22Rv1 (cell line): Measurements from ENCODE around the gene HTT.
A peak's percentile ranks its signal among the peaks of the same experiment; 100 is the strongest.

Source experiments
- H3K27ac ChIP-seq: fragments of 450-650 bp; 2 replicates; pipeline ENCODE4 v1.5.1; 2017
- CTCF ChIP-seq: fragments of 450-650 bp; IDR thresholded peaks from 2 replicates; pipeline ENCODE4 v1.5.1; 2017; ENCODE audit warnings: mild to moderate bottlenecking
- ZFX ChIP-seq: fragments of 450-650 bp; IDR thresholded peaks from 2 replicates; pipeline ENCODE4 v1.6.1; 2017; ENCODE audit warnings: antibody characterized with exemption, borderline replicate concordance

Gene HTT

GRCh38 chr4:3066836-3067400, 7.6 kb upstream of the HTT start:
- no peak overlapping the region for H3K27ac ChIP-seq
- TF ChIP-seq CTCF (no peak), ZFX (no peak)

GRCh38 chr4:3067473-3068001, 6.9 kb upstream of the HTT start:
- no peak overlapping the region for H3K27ac ChIP-seq
- TF ChIP-seq CTCF (no peak), ZFX (no peak)

GRCh38 chr4:3069661-3070199, 4.8 kb upstream of the HTT start:
- TF ChIP-seq CTCF = no peak
- TF ChIP-seq ZFX = no peak
- no peak overlapping the region for H3K27ac ChIP-seq

GRCh38 chr4:3070709-3071500, 3.6 kb upstream of the HTT start:
- no peak for TF ChIP-seq ZFX
- TF ChIP-seq CTCF = no peak
- no peak overlapping the region for H3K27ac ChIP-seq

DNA sequence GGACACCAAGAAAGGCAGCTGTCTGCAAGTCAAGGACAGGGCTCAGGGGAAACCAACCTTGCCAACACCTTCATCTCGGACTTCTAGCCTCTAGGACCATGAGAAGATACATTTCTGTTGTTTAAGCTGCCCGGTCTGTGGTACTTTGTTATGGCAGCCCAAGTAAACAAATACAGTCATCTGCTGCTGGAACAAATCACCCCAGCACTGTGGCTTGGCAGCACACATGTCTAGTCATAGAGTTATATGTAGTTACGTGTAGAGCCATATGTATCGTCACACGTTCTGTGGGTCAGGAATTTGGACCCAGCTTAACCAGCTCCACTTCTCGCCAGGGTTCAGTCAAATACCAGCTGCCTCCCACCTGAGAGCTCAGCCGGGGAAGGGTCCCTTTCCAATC, 2.7 kb upstream of the HTT start:
- no peak overlapping the region for H3K27ac ChIP-seq
- no peak for TF ChIP-seq CTCF
- TF ChIP-seq ZFX = no peak

GRCh38 chr4:3073158-3074077, 1.1 kb upstream of the HTT start:
- peak overlapping the region; percentile 51 for H3K27ac ChIP-seq
- TF ChIP-seq CTCF (peak; percentile 22; the same call in 1 of the 2 replicates), ZFX (no peak)
